Sigmoid colon (tissue), 4 donors: ENCODE measurements around the gene ITM2B.

ENCODE experiments used
- CTCF ChIP-seq, 4 experiments: fragments of 450-650 bp in 3 of 4; fragments of 200-600 bp in 1 of 4; IDR thresholded peaks; one replicate each; pipeline ENCODE4 v1.5.1; 2016 to 2019; ENCODE audit warnings: antibody characterized with exemption in 4 of 4, mild to moderate bottlenecking in 3 of 4, moderate library complexity in 2 of 4
- EP300 ChIP-seq, 4 donors: sonication (generic); formaldehyde crosslinking; IDR thresholded peaks; one replicate each; pipeline ENCODE4 v1.6.1; 2017; ENCODE audit warnings: antibody characterized with exemption in 4 of 4
- POLR2A ChIP-seq, 2 donors: fragments of 450-650 bp; IDR thresholded peaks; one replicate each; pipeline ENCODE4 v1.6.1; 2016; ENCODE audit warnings: antibody characterized with exemption in 2 of 2, mild to moderate bottlenecking in 2 of 2, moderate library complexity in 2 of 2
- POLR2AphosphoS5 ChIP-seq, 4 donors: sonication (generic); formaldehyde crosslinking; IDR thresholded peaks; one replicate each; pipeline ENCODE4 v1.6.1; 2017; ENCODE audit warnings: antibody characterized with exemption in 4 of 4

GRCh38 chr13:48189171-48189570 is 43.8 kb upstream of the ITM2B start:
- TF ChIP-seq CTCF (IDR thresholded peaks at IDR 0.05) (no peak), POLR2AphosphoS5 (IDR thresholded peaks at IDR 0.05) (no peak), EP300 (IDR thresholded peaks at IDR 0.05) (no peak), POLR2A (IDR thresholded peaks at IDR 0.05) (no peak)
